GM12874 (cell line): ENCODE measurements around the gene NUDT22.

Experiments
- CTCF ChIP-seq: IDR thresholded peaks from 2 replicates; pipeline ENCODE4 v1.5.1; 2011; ENCODE audit warnings: low read depth, mild to moderate bottlenecking, control low read depth, low read length, moderate library complexity; ENCODE audit not compliant: insufficient read depth

The NUDT22 gene

GRCh38 chr11:64183890-64184289, 42.2 kb upstream of the NUDT22 start:
- TF ChIP-seq CTCF: no peak

- TF ChIP-seq CTCF: no peak
Measured at GRCh38 chr11:64185175-64185692, 40.8 kb upstream of the NUDT22 start.

- peak; percentile 48 for TF ChIP-seq CTCF
Measured at GRCh38 chr11:64185693-64186491, 40.2 kb upstream of the NUDT22 start, which contains the start of gene STIP1. Gene STIP1 (plus strand): TSS chr11:64186171. CDS start chr11:64186262, 91 bp downstream.

GRCh38 chr11:64186492-64187165, 39.4 kb upstream of the NUDT22 start:
- TF ChIP-seq CTCF: no peak

- TF ChIP-seq CTCF: no peak
Measured at GRCh38 chr11:64192434-64192833, 33.6 kb upstream of the NUDT22 start.

GRCh38 chr11:64196626-64197025, 29.4 kb upstream of the NUDT22 start:
- no peak for TF ChIP-seq CTCF

- no peak for TF ChIP-seq CTCF
Measured at GRCh38 chr11:64198511-64198910, 27.6 kb upstream of the NUDT22 start.
